AG09319 (cell line): Measurements from ENCODE around the gene LTC4S.
A peak's percentile ranks its signal among the peaks of the same experiment; 100 is the strongest.

Experiments
- DNase-seq: peaks from one replicate; pipeline ENCODE4 v3.0.0-alpha.2; 2010; ENCODE audit warnings: low read depth; ENCODE audit errors: extremely low read depth
- CTCF ChIP-seq: IDR thresholded peaks from 2 replicates; pipeline ENCODE4 v1.5.1; 2011; ENCODE audit warnings: low read depth, mild to moderate bottlenecking, inconsistent platforms, low read length, moderate library complexity

Gene LTC4S

GRCh38 chr5:179759581-179760551 is 33.9 kb upstream of the LTC4S start:
- TF ChIP-seq CTCF: no peak
- no peak for DNase-seq

- peak; percentile 16 for DNase-seq
- TF ChIP-seq CTCF: no peak
Observed at GRCh38 chr5:179762079-179762780, 31.6 kb upstream of the LTC4S start.

GRCh38 chr5:179762781-179763176 is 31.0 kb upstream of the LTC4S start:
- DNase-seq: peak; percentile 34
- TF ChIP-seq CTCF: no peak

- peak; percentile 49 for DNase-seq
- TF ChIP-seq CTCF: peak; percentile 87
Observed at GRCh38 chr5:179763215-179763945, 30.4 kb upstream of the LTC4S start.

GRCh38 chr5:179764056-179764455 is 29.7 kb upstream of the LTC4S start:
- DNase-seq: no peak
- no peak for TF ChIP-seq CTCF

GRCh38 chr5:179765400-179765799 is 28.4 kb upstream of the LTC4S start:
- TF ChIP-seq CTCF: no peak
- DNase-seq: peak; percentile 38
